K562 (cell line): ENCODE data around the gene LSM8. TPM values are rescaled to one million over a fixed set of nuclear protein-coding genes. Genes with fewer than 3 reads are reported as not detected.

Experiments
- CBFA2T3 ChIP-seq: fragments of 450-650 bp; IDR thresholded peaks from 2 replicates; pipeline ENCODE4 v1.6.1; 2017
- CBX1 ChIP-seq: sonication (generic); IDR thresholded peaks from 2 replicates; pipeline ENCODE4 v1.6.1; 2016; ENCODE audit warnings: antibody characterized with exemption, low read depth, mild to moderate bottlenecking
- CBX2 ChIP-seq: fragments of 200-600 bp; sonication (generic); IDR thresholded peaks from one replicate; pipeline ENCODE4 v1.6.1; 2012; ENCODE audit warnings: mild to moderate bottlenecking, low read length, inconsistent platforms; ENCODE audit not compliant: insufficient read depth, poor library complexity, severe bottlenecking
- ETS2 ChIP-seq: IDR thresholded peaks from 2 replicates; pipeline ENCODE4 v1.6.1; 2016; ENCODE audit warnings: borderline replicate concordance, missing genetic modification characterization, mild to moderate bottlenecking, moderate library complexity, missing compliant biosample characterization; ENCODE audit not compliant: poor library complexity, severe bottlenecking
- FOXO4 ChIP-seq: fragments of 450-650 bp; formaldehyde crosslinking; IDR thresholded peaks from 2 replicates; pipeline ENCODE4 v1.4.0; 2020; ENCODE audit warnings: mild to moderate bottlenecking, moderate library complexity
- GTF2F1 ChIP-seq: IDR thresholded peaks from 2 replicates; pipeline ENCODE4 v1.6.1; 2011; ENCODE audit warnings: low read depth, low read length, improper control_type of control experiment
- HDAC1 ChIP-seq, 2 experiments: fragments of 450-650 bp; IDR thresholded peaks; 2 replicates each; pipeline ENCODE4 v1.6.1; 2016 to 2017; ENCODE audit warnings: inconsistent platforms in 1 of 2, mild to moderate bottlenecking in 1 of 2, moderate library complexity in 1 of 2
- HLTF ChIP-seq: fragments of 450-650 bp; IDR thresholded peaks from 2 replicates; pipeline ENCODE4 v1.6.1; 2016
- HNRNPK ChIP-seq: fragments of 200-400 bp; formaldehyde crosslinking; IDR thresholded peaks from one replicate; pipeline ENCODE4 v1.6.1; 2018; ENCODE audit warnings: mild to moderate bottlenecking, low read depth, low read length; ENCODE audit not compliant: poor library complexity, severe bottlenecking
- JUNB ChIP-seq: fragments of 450-650 bp; formaldehyde crosslinking; conservative IDR thresholded peaks from 2 replicates; pipeline ENCODE4 v1.4.0; 2020; ENCODE audit warnings: mild to moderate bottlenecking
- KLF6 ChIP-seq: fragments of 250-450 bp; sonication (Bioruptor Pico); IDR thresholded peaks from 2 replicates; pipeline ENCODE4 v1.4.0; 2020; ENCODE audit warnings: mild to moderate bottlenecking, moderate library complexity, borderline replicate concordance
- L3MBTL2 ChIP-seq: fragments of 450-650 bp; IDR thresholded peaks from 2 replicates; pipeline ENCODE4 v1.6.1; 2016; ENCODE audit warnings: mild to moderate bottlenecking, moderate library complexity
- LEF1 ChIP-seq: fragments of 450-650 bp; IDR thresholded peaks from 2 replicates; pipeline ENCODE4 v1.6.1; 2016; ENCODE audit warnings: mild to moderate bottlenecking
- MAX ChIP-seq: sonication (generic); formaldehyde crosslinking; IDR thresholded peaks from 2 replicates; pipeline ENCODE4 v1.9.0; 2022; ENCODE audit warnings: mild to moderate bottlenecking, missing genetic modification reagents
- MED1 ChIP-seq: sonication (generic); formaldehyde crosslinking; IDR thresholded peaks from 2 replicates; pipeline ENCODE4 v1.8.1; 2023; ENCODE audit warnings: missing genetic modification reagents, borderline replicate concordance
- MXD1 ChIP-seq: fragments of 250-450 bp; sonication (Bioruptor Pico); IDR thresholded peaks from 2 replicates; pipeline ENCODE4 v1.8.0; 2021; ENCODE audit warnings: borderline replicate concordance, mild to moderate bottlenecking, moderate library complexity; ENCODE audit not compliant: poor library complexity, severe bottlenecking
- NFE2L1 ChIP-seq: fragments of 450-650 bp; IDR thresholded peaks from 2 replicates; pipeline ENCODE4 v1.6.1; 2016; ENCODE audit warnings: missing genetic modification characterization, low read depth, mild to moderate bottlenecking, missing compliant biosample characterization, moderate library complexity, borderline replicate concordance
- RFX5 ChIP-seq: IDR thresholded peaks from 2 replicates; pipeline ENCODE4 v1.6.1; 2011; ENCODE audit warnings: low read depth, mild to moderate bottlenecking, improper control_type of control experiment, low read length
- SREBF2 ChIP-seq: sonication (generic); formaldehyde crosslinking; IDR thresholded peaks from 2 replicates; pipeline ENCODE4 v1.4.0; 2020; ENCODE audit warnings: mild to moderate bottlenecking, missing genetic modification reagents
- ZBTB1 ChIP-seq: sonication (generic); formaldehyde crosslinking; IDR thresholded peaks from 2 replicates; pipeline ENCODE4 v1.8.1; 2023; ENCODE audit warnings: missing genetic modification reagents, low read depth, mild to moderate bottlenecking, borderline replicate concordance
- ZNF445 ChIP-seq: fragments of 250-450 bp; sonication (Bioruptor Pico); IDR thresholded peaks from 2 replicates; pipeline ENCODE4 v1.4.0; 2020; ENCODE audit warnings: low read depth, mild to moderate bottlenecking, moderate library complexity
- ZNF778 ChIP-seq: fragments of 450-650 bp; formaldehyde crosslinking; IDR thresholded peaks from 2 replicates; pipeline ENCODE4 v1.4.0; 2020; ENCODE audit warnings: mild to moderate bottlenecking, moderate library complexity
- polyA plus RNA-seq, 8 experiments: library from polyadenylated mRNA; depleted of rRNA in 4 of 8; stranded (reverse) in 5 of 8; unstranded in 3 of 8; fragments of >200 nt; fragmentation: Nextera tagmentation in 2 of 8; fragmentation: Illumina TruSeq in 1 of 8; extraction: Ambion mirVana in 2 of 8; extraction: Trizol in 1 of 8; gene quantifications; 2 replicates each; pipeline versions ENCODE4 v1.2.1 to v1.2.3, GENCODE V29; 2011 to 2014; ENCODE audit warnings: inconsistent platforms in 1 of 8, missing spikeins in 1 of 8
- total RNA-seq, 7 experiments: library from RNA; depleted of rRNA in 6 of 7; stranded (reverse); fragments of >200 nt in 6 of 7; fragmentation: Illumina TruSeq in 2 of 7; extraction: Trizol in 2 of 7; gene quantifications; 2 replicates each; pipeline versions ENCODE4 v1.2.1 to v1.2.3, GENCODE V29; 2011 to 2021; ENCODE audit warnings: low replicate concordance in 1 of 7
- TF ChIP-seq, protein P1 (sequence below): fragments of 450-650 bp; IDR thresholded peaks from 2 replicates; pipeline ENCODE4 v1.6.1; 2016
- TF ChIP-seq, protein P2 (sequence below), 2 experiments: fragments of 450-650 bp; IDR thresholded peaks; 2 replicates each; pipeline ENCODE4 v1.6.1; 2016

Gene LSM8
- total and polyA plus RNA-seq, 9 of the 15 experiments (the other 6 are each of a cell fraction or from before 2014, with no cell fraction given) = 81.5 to 340 (median 180) TPM

DNA sequence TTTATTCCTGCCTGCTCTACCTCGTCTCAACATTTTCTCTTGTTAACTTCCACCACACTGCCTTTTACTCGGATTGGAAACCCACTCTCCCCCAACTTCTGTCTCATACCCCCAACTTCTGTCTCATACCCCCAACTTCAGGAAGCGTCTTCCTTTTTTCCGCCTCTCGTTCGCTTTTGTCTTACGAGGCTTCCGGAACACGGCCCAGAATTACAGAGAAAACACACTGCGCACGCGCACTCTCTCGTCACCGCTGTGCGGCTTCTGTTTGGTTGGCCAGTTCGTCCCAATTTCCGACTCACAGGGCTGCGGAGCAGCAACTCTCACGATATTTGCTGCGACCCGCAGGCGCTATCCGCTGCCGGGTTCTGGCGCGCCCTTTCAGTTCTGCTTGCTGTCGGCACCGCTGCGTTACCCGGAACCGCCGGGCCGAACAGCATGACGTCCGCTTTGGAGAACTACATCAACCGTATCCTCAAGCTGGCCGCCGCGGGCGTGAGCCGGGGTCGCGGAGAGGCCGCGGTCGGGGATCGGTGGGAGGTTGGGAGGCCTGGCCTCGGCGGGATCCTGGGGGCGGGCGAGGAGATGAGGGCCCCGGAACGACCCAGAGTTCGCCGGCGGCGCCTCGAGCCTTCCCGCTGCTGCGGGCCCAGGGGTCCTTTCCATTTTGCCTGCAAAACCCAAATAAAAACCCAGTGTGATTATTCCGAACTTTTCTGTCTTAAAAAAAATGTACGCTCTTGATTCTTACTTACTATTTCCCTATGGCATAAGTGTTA, at the start of gene LSM8 (continued):
- TF ChIP-seq RFX5 (no peak), ZNF445 (CRISPR knock-in tag) (no peak), SREBF2 (no peak), LEF1 (peak; percentile 54; the same call in 1 of the 2 replicates), HLTF (no peak; the same call in 1 of the 2 replicates), NFE2L1 (tag) (no peak), JUNB (CRISPR knock-in tag) (0 out of 2 replicates have a peak, but pooled peaks have one; percentile 8), CBFA2T3 (no peak), HDAC1 (IDR thresholded peaks at IDR 0.05) (peak in 1 of 2 experiments; percentile 77; a peak in 2 of 4 replicates), CBX1 (peak; percentile 95), FOXO4 (0 out of 2 replicates have a peak, but pooled peaks have one; percentile 72), CBX2 (no peak), ZBTB1 (CRISPR knock-in tag) (peak; percentile 68; the same call in 1 of the 2 replicates), GTF2F1 (peak; percentile 92), ETS2 (tag) (no peak), L3MBTL2 (peak; percentile 84), MXD1 (CRISPR knock-in tag) (no peak), MAX (peak; percentile 71), HNRNPK (no peak), MED1 (CRISPR knock-in tag) (no peak), ZNF778 (CRISPR knock-in tag) (no peak), KLF6 (CRISPR knock-in tag) (peak; percentile 50; the same call in 1 of the 2 replicates)
- TF ChIP-seq, protein P1, sequence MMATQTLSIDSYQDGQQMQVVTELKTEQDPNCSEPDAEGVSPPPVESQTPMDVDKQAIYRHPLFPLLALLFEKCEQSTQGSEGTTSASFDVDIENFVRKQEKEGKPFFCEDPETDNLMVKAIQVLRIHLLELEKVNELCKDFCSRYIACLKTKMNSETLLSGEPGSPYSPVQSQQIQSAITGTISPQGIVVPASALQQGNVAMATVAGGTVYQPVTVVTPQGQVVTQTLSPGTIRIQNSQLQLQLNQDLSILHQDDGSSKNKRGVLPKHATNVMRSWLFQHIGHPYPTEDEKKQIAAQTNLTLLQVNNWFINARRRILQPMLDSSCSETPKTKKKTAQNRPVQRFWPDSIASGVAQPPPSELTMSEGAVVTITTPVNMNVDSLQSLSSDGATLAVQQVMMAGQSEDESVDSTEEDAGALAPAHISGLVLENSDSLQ = no peak
- TF ChIP-seq, protein P2, sequence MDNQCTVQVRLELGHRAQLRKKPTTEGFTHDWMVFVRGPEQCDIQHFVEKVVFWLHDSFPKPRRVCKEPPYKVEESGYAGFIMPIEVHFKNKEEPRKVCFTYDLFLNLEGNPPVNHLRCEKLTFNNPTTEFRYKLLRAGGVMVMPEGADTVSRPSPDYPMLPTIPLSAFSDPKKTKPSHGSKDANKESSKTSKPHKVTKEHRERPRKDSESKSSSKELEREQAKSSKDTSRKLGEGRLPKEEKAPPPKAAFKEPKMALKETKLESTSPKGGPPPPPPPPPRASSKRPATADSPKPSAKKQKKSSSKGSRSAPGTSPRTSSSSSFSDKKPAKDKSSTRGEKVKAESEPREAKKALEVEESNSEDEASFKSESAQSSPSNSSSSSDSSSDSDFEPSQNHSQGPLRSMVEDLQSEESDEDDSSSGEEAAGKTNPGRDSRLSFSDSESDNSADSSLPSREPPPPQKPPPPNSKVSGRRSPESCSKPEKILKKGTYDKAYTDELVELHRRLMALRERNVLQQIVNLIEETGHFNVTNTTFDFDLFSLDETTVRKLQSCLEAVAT (IDR thresholded peaks at IDR 0.05) = peak; percentile 90 to 93
